ENCODE data around the gene MRPS2. TPM values are rescaled to one million over a fixed set of nuclear protein-coding genes. Genes with fewer than 3 reads are reported as not detected.

MRPS2 gene
- total and polyA plus RNA-seq, 2 experiments from 2014 or later: 22.4 to 59.1 TPM

DNA sequence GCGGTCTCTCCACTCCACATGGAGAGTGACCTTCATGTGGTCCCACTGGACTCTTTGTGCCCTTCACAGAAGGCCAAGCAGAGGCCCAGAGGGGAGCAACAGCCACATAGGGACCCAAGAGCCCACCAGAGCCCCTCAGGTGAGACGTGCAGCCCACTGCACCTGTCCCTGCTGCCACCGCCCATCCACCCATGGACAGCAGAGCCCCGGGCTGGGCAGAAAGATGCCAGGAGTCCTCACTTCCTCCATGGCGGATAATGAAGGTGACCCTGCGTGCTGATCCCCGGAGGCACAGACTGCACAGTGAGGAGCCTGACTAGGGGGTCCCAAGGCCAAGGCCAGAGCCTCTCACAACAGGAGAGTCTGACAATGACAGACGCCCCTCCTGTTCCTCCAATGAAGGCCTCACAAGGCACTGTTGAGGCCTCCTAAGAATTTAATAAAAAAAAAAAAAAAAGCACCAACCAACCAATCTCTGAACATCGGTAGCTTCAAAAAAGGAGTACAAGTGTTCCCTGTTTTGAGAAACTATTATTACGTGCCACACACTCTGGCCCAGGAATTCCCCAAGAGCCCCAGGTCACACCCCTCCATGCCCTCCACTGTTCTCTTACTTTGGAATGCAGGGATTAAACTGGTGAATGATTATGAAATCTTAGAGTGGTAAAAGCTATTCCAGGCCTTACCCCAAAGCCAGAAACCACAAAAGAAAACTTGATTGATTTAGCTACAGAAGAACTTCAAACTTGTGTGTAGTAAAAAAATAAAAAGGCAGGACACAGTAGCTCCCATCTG, 23.7 kb upstream of the MRPS2 start:
- H4K20me1 ChIP-seq (ENCODE audit: insufficient read depth, poor library complexity, severe bottlenecking): peaks cover 4% of the 10 kb centered on the region
- H3K27ac ChIP-seq: peak overlapping the region; percentile 33

DNA sequence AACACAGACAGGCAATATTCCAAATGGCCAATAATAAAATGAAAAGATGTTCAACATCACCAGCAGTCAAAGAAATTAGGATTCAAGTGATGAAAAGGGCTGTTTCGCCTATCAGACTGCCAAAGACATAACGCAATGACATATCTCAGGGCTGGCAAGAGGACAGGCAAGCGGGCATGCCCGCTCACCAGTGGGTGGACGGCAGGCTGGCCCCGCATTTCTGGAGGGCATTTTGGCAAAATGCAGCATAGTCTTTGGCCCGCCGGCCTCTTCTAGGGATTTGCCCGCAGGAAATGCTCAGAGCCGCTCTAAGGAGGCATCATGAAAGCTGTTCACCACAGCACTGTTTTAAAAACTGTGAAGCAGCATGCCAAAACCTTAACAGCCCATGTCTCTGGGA, 22.3 kb upstream of the MRPS2 start:
- H3K9me2 ChIP-seq (replicated peaks; ENCODE audit: insufficient read depth): no peaks in the 10 kb centered on the region
- no peak overlapping the region for H3K4me3 ChIP-seq
- peaks cover 34% of the 10 kb centered on the region for H3K79me2 ChIP-seq
- no peaks in the 10 kb centered on the region for H3K9me3 ChIP-seq (ENCODE audit: low read depth)
- no peak overlapping the region for H3K27ac ChIP-seq
- H3K4me1 ChIP-seq (ENCODE audit: insufficient read depth): peaks cover 7% of the 10 kb centered on the region
- peak overlapping the region; percentile 94 for H3K4me2 ChIP-seq
- H3K36me3 ChIP-seq (replicated peaks; ENCODE audit: insufficient read depth, low read depth): no peaks in the 10 kb centered on the region
- 95% methylated on average over 10 of the region's 10 CpGs for WGBS (ENCODE audit: low lambda C conversion rate, missing lambda C conversion rate)
- no peaks in the 10 kb centered on the region for H3K27me3 ChIP-seq
- DNase-seq (ENCODE audit: low spot score): no peak
- peaks cover 6% of the 10 kb centered on the region for H4K20me1 ChIP-seq (ENCODE audit: insufficient read depth, poor library complexity, severe bottlenecking)
- H2AFZ ChIP-seq: no peak overlapping the region
- TF ChIP-seq EZH2 (IDR thresholded peaks at IDR 0.05; ENCODE audit: borderline replicate concordance): no peak
- TF ChIP-seq, protein P1, sequence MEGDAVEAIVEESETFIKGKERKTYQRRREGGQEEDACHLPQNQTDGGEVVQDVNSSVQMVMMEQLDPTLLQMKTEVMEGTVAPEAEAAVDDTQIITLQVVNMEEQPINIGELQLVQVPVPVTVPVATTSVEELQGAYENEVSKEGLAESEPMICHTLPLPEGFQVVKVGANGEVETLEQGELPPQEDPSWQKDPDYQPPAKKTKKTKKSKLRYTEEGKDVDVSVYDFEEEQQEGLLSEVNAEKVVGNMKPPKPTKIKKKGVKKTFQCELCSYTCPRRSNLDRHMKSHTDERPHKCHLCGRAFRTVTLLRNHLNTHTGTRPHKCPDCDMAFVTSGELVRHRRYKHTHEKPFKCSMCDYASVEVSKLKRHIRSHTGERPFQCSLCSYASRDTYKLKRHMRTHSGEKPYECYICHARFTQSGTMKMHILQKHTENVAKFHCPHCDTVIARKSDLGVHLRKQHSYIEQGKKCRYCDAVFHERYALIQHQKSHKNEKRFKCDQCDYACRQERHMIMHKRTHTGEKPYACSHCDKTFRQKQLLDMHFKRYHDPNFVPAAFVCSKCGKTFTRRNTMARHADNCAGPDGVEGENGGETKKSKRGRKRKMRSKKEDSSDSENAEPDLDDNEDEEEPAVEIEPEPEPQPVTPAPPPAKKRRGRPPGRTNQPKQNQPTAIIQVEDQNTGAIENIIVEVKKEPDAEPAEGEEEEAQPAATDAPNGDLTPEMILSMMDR (IDR thresholded peaks at IDR 0.05; ENCODE audit: poor library complexity): no peak
- no peak for TF ChIP-seq EZH2phosphoT487 (IDR thresholded peaks at IDR 0.05; ENCODE audit: low read depth, severe bottlenecking, unreplicated experiment)

More for the DNA sequence above, 23.7 kb upstream of the MRPS2 start:
- Histone ChIP-seq H3K4me1 (ENCODE audit: insufficient read depth) (peaks cover 7% of the 10 kb centered on the region), H3K27me3 (no peaks in the 10 kb centered on the region), H3K79me2 (peaks cover 23% of the 10 kb centered on the region), H3K4me2 (no peak overlapping the region), H3K9me3 (ENCODE audit: low read depth) (no peaks in the 10 kb centered on the region), H3K4me3 (no peak overlapping the region), H3K36me3 (replicated peaks; ENCODE audit: insufficient read depth, low read depth) (no peaks in the 10 kb centered on the region), H3K9me2 (replicated peaks; ENCODE audit: insufficient read depth) (no peaks in the 10 kb centered on the region), H2AFZ (no peak overlapping the region)
- 91% methylated on average over 10 of the region's 10 CpGs for WGBS (ENCODE audit: low lambda C conversion rate, missing lambda C conversion rate)
- TF ChIP-seq EZH2phosphoT487 (IDR thresholded peaks at IDR 0.05; ENCODE audit: low read depth, severe bottlenecking, unreplicated experiment): no peak
- TF ChIP-seq EZH2 (IDR thresholded peaks at IDR 0.05; ENCODE audit: borderline replicate concordance): no peak
- TF ChIP-seq, protein P1 (IDR thresholded peaks at IDR 0.05; ENCODE audit: poor library complexity): no peak
- no peak for DNase-seq (ENCODE audit: low spot score)

DNA sequence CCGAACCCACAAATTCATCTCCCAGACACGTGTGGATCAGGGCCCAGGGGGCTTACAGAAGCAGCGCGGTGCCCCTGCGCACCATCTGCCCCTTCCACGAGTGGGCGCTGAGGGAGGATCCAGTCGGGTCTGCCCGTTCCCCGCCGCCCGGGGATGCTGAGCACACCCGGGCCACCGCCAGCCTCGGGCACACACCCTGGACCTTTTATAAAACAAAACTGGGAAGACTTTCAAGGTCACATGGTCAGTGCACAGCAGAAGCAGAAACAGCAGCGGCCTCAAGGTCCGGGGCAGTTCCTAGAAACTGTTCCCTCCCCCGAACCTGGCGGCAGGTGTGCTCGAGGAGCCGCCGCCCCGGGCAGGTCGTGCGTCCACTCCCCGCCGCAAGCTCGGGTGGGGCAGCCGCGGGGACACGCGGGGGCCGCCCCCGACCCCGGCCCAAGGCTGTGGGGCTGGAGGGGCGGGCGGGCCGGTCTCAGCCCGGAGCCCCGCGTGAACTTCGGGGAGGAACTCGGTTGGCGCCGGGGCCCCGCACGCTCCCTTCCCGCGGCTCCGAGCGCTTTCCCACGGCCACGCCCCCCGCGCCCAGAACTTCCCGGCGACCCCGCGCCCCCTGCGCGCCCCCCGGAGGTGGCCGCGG, 21.5 kb upstream of the MRPS2 start:
- Histone ChIP-seq H3K4me2 (peak overlapping the region; percentile 94), H3K79me2 (peaks cover 39% of the 10 kb centered on the region), H3K9me3 (ENCODE audit: low read depth) (no peaks in the 10 kb centered on the region), H3K27me3 (no peaks in the 10 kb centered on the region), H3K36me3 (replicated peaks; ENCODE audit: insufficient read depth, low read depth) (no peaks in the 10 kb centered on the region), H2AFZ (peak overlapping the region; percentile 89), H3K27ac (peak overlapping the region; percentile 81), H3K4me1 (ENCODE audit: insufficient read depth) (peaks cover 7% of the 10 kb centered on the region), H4K20me1 (ENCODE audit: insufficient read depth, poor library complexity, severe bottlenecking) (peaks cover 6% of the 10 kb centered on the region), H3K9me2 (replicated peaks; ENCODE audit: insufficient read depth) (no peaks in the 10 kb centered on the region), H3K4me3 (peak overlapping the region; percentile 67)
- TF ChIP-seq, protein P1 (IDR thresholded peaks at IDR 0.05; ENCODE audit: poor library complexity): peak; percentile 23
- no peak for TF ChIP-seq EZH2phosphoT487 (IDR thresholded peaks at IDR 0.05; ENCODE audit: low read depth, severe bottlenecking, unreplicated experiment)
- DNase-seq (ENCODE audit: low spot score): peak; percentile 73
- WGBS (ENCODE audit: low lambda C conversion rate, missing lambda C conversion rate): 15% methylated on average over 23 of the region's 64 CpGs
